NOMO-1 (cell line): Measurements from ENCODE around the gene TGFBR3.

Experiments used
- DNase-seq, 2 experiments: peaks; one replicate each; lab custom pipeline; 2025; ENCODE audit not compliant: unreplicated experiment in 2 of 2; lab: John Stamatoyannopoulos, UW

TGFBR3 gene

DNA sequence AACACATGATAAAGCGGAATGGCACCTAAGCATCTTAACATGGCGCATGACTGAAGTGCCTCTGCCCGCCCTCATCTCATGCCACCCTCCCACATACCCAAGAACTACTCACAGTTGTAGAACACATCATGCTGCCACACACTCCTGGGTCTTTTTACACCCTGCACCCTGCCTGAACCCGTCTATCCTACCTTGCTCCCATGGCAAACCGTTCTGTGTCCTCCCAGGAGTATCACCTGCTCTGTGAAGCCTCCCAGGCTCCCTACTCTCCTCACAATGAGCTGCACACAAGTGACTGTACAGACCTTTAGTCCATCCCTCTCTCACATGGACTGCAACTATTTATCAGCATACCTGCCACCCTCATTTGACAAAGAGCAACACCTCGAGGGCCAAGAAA, 144.0 kb downstream of the TGFBR3 start:
- DNase-seq: no peak

DNA sequence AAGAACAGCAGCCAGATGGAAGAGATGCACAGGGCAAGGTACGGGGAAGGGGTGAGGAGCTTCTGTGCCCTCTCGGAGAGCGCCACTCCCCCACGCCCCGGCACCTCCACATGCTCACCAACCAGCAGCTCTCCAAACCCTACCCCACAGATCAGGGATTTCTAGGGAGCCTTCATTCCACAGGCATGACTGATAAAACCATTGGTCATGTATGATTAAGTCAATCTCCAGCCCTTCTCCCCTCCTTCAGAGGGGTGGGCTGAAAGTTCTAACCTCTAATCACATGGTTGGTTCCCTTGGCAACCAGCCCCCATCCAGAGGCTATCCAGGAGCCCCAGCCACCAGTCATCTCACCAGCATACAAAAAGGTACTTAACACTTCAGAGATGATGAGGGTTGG, 144.7 kb downstream of the TGFBR3 start:
- no peak for DNase-seq

DNA sequence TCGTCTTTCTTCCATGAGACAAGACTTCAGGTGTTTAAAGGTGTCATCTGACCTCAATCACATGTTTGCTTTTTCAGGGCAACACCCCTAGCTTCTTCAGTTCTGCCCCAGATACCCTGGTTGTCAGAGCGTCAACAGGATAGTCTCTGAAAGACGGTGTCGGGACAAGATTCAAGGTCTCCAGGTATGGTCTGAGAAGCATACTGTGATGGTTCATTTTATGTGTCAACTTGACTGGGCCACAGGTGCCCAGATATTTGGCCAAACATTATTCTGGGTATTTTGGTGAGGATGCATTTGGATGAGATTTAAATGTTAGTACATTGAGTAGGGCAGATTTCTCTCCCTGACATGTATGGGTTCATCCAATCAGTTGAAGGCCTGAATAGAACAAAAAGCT, 148.3 kb downstream of the TGFBR3 start:
- DNase-seq: no peak

- DNase-seq: no peak
Measured at GRCh38 chr1:91736715-91737615, 149.0 kb downstream of the TGFBR3 start.

- no peak for DNase-seq
Measured at GRCh38 chr1:91736146-91736714, 149.7 kb downstream of the TGFBR3 start.

DNA sequence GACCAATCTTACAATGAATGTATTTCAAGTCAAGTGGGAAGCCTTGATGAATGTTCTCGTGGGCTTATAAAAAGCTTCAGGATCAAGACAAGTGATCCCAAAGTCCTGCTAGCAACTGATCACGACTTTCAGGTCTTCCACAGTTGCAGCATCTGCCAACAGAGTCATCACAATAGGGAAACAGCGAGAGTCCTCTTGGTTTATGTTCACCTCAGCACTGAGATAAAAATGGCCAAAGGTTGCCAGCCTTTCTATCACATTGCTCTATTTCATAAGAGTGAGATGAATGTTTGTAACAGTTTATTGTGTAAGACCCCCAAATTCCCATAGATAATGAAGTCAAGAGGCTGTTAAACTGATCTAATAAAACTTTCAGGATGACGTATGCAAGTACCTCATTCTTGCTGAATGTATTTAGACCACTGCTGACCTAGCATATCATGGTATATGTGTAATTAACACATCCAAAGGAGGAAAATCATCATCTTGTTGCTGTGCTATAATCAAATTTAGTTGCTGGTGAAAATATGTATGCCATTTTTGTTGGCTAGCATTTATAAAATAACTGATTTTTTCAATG, 150.6 kb downstream of the TGFBR3 start:
- no peak for DNase-seq

GRCh38 chr1:91734761-91735160, 151.2 kb downstream of the TGFBR3 start:
- peak in 1 of 2 experiments; percentile 2 for DNase-seq

DNA sequence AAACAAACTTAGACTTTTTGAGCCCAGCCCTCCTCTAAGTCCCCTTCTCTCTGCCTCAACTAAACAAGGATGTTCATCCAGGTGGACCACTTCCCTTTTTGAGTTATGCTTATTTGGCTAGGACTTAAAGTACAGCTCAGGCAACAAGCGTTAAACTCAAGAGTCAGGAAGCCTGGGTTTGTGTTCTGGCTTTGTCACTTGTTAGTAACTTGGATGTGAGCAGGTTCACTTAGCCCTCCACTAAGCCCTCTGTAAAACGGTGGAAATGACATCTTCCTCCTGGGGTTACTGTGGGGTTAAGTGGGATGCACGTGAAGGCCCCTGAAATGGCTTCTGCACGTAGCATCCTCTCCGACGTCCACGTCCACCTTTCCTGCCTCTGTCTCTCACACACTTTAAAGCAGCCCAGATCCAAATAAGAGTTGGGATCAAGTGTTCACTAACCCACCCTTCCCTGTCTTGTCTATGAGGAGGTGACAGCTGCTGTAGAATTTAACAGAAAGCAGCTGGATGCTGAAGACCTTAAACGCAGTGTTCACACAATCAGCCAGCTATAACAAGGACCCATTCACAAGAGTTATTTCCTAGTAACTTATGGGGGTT, 152.7 kb downstream of the TGFBR3 start:
- no peak for DNase-seq

DNA sequence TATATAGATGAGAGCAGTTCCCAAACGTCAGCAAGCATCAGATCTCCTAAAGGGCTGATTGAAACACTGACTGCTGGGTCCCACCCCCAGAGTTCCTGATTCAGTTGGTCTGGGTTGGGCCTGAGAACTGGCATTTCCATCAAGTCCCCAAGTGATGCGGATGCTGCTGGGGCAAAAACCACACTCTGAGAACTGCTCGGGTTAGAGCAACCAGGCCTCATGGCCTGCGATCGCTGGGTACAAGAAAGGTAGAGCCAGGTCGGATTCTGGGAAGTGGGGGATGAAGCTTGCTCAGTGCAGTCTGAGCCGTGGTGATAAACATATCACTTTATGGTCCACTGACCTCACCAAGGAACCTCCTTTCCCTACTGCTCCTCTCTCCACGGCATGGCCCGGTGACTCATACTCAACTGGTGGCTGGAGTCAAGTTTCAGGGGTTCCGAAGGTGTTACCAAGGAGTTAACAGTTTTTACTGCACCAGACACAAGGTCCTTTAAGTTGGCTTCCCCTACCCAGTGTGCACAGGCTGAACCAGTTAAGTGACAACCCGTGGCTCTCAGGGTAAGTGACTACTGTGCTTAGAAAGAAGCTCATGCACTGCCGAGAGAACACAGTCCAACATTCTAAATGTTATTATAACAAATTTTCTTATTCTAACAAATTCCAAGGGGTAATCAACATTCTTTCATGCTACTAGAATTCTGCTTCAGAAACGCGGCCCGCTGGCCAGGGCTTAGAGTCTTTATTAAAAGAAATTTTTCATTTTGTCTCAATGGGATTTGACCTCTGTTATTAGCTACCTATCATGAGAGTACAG, 153.5 kb downstream of the TGFBR3 start:
- no peak for DNase-seq

GRCh38 chr1:91731815-91732214, 154.1 kb downstream of the TGFBR3 start:
- no peak for DNase-seq

DNA sequence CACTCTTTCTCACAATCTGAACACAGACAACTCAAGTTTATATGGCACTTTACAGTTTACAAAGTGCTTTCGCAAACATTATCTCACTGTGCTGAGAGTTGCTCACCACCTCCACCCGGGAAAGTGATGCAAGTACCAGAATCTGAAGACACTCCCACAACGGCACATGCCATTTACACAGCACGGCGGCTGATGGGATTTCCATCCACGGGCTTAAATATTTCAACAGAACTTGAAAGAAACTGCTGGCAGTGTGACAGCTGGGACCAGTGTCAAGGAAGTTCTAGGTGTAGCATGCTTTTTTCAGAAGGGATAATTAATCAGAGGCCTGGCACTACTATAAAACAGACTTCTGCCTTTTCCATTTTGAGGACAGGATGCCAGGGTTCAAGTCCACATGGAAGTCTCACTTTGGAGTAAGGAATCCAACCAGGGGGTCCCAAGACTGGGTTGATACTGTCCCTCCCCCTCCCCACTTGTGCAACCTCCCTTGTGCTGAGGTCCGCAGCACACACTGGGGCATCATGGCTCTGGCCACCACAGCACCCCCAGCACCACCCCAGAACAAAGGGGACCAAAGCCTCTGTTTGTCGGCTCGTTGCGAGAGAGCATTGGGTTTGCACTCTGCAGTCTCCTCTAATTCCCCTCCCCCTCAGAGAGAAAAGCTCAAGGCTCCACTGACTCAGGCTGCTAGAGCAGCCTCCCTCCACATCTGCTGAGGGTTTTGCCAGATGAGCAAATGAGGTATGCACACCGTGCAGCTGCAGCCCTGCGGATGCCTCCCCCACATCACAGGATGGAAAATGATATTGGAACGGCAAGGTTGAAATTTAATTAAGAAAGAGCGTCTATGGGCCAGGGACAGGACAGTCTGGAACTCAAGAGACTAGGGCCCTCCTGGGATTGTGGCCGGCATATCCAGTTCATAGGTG, 154.9 kb downstream of the TGFBR3 start:
- no peak for DNase-seq

DNA sequence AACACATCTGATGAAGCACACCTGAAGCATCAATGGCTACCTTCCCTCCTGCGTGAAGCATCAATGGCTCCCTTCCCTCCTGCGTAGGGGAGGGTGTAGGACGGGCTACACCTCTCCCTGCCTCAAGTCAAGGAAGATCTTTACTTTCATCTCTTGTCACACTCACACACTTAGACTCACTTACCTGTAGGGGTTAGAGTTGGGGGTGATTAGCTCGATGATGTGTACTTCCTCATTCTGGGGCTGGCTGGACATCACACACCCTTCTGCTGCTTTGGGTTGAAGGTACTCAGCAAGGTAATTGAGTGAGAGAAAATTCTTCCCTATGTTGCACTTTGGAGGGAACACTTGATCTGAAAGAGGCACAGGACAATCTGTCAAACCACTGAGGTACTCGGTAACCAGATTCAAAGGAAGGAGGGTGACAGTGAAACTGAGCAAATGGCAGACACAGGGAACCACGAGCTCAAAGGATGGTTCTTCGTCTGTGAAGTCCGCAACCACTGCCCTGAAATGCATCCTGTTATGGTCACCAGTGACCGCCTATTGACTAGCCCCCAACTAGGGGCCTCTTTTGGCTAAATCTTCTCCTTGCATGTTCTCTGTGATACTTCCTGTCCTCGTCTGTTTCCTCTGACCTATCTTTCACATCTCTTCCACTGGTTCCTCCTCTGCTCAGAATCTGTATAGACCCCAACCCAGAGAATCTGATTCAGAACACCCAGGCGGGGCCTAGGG, 156.2 kb downstream of the TGFBR3 start:
- DNase-seq: no peak

DNA sequence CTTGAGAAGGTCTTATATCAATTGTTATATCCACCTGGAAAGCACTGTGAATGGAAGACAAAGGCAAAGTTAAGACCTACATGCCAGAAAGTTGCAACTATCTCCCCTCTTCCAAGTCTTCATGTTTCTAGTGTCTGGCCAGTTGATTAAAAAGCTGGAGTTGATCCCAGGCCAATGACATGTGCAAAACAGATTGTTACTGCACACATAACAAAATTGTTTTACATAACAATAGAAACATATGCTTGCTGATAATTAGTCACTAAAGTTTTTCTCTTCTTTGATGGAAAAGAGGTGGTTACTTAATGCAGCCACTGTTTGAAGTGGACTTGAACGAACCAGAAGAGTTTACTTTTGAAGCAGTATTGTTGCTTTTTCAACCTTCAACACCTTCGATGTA, 158.2 kb downstream of the TGFBR3 start:
- DNase-seq: no peak

DNA sequence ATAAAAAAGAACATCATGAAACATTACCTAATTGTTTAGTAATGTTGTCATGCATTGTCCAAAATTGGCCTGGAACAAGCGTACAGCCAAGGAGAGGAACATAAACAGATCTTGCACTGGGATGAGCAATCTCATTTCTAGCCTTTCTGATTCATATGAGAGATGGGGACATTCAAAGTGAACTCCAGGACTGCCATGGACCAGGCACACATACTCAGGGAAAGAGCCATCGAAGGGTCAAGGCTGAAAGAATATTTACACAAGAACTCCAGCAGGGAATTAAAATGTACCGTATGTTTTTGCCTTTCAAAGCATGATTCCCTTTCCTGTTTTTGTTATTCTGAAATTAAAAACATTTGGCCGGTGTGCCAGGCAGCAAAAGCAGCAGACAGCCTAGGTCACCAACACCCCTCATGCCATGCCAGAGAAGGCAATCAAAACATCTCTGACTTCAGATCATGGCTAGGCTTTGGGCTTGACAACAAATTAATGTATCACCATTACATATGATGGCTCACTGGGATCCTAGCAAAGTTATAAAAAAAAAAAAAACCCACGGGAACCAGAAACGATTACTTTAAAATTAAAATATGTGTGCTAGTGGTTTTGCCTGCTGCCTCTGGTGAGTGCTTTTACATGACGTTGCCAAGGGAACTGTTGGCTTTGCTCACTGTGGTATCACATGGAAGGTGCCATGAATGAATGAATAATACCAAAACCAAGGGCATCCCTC, 159.8 kb downstream of the TGFBR3 start:
- no peak for DNase-seq

DNA sequence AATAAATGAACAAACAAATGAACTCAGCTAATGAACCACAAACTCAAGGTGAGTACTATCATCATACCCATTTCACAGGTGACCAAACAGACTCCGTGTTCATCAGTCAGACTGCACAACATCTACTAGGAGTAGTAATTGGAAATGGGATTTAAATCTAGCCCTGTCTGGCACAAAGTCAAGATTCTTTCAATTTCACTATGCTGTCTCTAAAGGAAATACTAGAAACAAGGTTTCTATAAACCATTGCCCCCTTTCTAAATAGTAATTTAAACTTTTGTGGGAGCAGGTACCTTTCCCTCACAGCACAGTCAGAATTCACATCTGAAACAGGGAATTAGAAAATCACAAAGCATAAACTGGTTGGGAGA, 160.3 kb downstream of the TGFBR3 start:
- DNase-seq: no peak

DNA sequence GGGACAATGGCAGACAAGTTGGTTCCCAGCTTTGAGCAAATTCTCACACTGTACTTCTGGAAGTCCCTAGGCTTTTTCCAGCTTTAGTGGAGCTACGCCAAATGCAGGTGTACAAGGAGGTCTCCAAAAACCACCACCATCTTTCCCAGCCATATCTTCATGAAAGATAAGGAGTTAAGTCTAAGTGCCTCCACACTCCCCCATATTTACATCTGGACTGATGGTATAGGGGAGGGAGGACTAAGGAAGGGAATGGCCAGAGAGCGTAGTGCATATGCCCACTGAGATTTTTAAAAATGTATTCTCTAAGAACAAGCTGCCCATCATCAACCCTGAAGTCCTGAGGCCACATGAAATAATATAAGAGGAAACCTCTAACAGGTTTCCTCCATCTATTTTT, 161.3 kb downstream of the TGFBR3 start:
- DNase-seq: no peak

DNA sequence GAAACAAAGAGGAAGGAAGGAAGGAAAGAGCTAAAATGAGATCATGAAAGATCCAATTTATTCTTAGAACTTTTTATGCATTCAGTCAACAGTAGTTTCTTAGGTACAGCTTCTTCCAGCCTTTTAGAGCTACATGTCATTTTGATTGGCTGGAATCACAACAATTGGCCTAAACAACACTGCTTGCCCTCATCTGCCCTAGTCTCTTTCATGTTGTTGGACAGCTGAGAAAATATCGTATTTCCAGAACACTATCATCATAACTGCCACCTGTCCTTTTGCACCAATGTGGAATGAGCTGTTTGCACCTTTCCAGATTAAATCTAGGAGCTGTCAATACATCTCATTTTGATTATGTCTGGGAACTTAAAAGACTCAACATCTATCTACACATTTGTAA, 161.7 kb downstream of the TGFBR3 start:
- no peak for DNase-seq

GRCh38 chr1:91720044-91720443, 165.9 kb downstream of the TGFBR3 start:
- DNase-seq: no peak
